AG09309 (cell line): ENCODE data around the gene UCP2.

Experiments used
- DNase-seq: peaks from one replicate; pipeline ENCODE4 v3.0.0-alpha.2; 2010; ENCODE audit warnings: low read depth
- H3K4me3 ChIP-seq: 2 replicates; pipeline ENCODE4 v1.5.1; 2011; ENCODE audit warnings: mild to moderate bottlenecking, low read depth, low read length, moderate library complexity; ENCODE audit not compliant: control insufficient read depth
- TF ChIP-seq, protein P1 (sequence below): IDR thresholded peaks from 2 replicates; pipeline ENCODE4 v1.5.1; 2011; ENCODE audit warnings: mild to moderate bottlenecking, low read depth, low read length, inconsistent platforms; ENCODE audit not compliant: insufficient read depth, control insufficient read depth; ENCODE audit errors: missing control alignments

The UCP2 gene

DNA sequence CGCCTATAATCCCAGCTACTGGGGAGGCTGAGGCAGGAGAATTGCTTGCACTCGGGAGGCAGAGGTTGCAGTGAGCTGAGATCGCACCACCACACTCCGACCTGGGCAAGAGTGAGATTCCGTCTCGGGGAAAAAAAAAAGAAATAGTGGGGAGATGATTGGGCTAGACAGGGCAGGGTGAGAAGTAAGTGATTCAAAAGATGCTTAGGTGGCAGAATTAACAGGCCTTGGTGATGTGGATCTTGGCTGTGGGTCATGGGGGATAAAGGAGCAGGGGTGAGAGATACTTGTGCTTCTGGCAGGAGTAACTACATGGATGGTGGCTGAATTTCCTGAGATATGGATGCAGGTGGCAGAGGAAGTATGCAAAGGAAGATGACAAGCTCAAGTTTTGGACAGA is 39.4 kb upstream of the UCP2 start:
- TF ChIP-seq, protein P1, sequence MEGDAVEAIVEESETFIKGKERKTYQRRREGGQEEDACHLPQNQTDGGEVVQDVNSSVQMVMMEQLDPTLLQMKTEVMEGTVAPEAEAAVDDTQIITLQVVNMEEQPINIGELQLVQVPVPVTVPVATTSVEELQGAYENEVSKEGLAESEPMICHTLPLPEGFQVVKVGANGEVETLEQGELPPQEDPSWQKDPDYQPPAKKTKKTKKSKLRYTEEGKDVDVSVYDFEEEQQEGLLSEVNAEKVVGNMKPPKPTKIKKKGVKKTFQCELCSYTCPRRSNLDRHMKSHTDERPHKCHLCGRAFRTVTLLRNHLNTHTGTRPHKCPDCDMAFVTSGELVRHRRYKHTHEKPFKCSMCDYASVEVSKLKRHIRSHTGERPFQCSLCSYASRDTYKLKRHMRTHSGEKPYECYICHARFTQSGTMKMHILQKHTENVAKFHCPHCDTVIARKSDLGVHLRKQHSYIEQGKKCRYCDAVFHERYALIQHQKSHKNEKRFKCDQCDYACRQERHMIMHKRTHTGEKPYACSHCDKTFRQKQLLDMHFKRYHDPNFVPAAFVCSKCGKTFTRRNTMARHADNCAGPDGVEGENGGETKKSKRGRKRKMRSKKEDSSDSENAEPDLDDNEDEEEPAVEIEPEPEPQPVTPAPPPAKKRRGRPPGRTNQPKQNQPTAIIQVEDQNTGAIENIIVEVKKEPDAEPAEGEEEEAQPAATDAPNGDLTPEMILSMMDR = no peak
- no peak for DNase-seq
- no peak overlapping the region for H3K4me3 ChIP-seq

DNA sequence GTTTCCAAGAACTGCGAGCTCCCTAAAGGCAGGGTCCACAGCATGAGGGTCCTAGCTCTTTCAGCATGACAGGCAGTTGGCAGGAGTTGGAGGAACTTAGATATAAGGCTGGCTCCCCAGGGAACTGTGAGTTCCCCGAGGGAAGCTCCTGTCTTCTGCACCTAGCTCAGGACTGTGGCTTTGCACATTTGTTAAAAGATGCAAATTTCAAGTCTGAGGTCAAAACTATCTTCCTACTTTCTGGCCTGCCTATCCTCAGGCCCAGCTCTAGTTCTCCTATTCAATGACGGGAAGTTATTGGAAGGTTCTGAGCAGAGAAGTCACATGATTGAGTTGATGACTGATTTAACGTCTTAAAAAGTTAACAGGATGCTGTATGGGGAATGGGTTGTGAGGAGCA is 37.9 kb upstream of the UCP2 start:
- TF ChIP-seq, protein P1 = no peak
- H3K4me3 ChIP-seq = no peak overlapping the region
- DNase-seq = no peak

DNA sequence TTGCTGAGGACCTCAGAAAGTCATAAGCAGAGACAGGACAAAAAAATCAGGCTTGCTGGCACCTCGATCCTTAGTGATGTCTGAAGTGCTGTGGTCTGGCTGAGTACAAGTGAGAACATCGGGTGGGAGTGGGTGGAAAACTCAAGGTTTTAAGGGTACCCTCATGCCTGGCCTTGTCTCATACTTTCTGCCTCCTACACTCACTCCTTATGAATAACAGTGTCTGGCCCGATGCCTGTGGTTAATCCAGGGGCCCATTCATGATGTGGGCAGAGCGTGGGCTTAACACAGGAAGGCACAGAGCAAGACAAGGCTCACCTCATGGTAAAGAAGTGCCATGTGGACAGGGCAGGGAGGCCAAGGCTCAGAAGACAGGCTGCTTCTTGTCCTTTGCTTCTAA is 37.2 kb upstream of the UCP2 start:
- DNase-seq = no peak
- TF ChIP-seq, protein P1 = no peak
- H3K4me3 ChIP-seq = no peak overlapping the region

DNA sequence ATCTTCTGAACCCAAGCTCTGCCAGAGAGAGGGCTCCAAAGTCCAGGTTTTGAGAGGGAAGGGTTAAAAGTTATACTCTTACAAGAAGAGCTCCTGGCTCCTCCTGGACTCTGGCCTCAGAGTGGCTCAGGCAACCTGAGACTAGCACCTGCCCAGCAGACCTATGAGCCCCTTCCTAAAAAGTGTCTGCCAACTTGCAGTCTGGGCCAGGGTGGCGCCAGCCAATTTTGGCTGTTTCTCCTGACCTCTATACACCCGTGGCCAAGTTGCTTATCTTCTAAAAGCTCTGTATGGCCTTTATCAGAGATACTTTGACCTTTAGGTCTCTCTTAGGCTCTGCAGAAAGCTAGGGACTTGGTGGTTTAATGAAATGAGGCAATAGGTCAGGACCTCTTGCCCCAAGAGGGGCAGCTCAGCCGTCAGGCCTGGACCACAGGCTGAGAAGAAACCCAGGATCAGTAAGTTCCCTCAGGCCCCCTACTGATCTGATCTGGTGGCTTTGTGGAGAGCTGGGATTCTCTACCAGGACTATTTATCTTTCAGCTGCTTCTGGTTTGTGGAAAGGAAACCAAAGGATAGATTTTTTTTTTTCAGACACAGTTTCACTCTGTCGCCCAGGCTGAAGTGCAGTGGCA is 36.6 kb upstream of the UCP2 start:
- TF ChIP-seq, protein P1 = no peak
- no peak overlapping the region for H3K4me3 ChIP-seq
- DNase-seq = no peak

DNA sequence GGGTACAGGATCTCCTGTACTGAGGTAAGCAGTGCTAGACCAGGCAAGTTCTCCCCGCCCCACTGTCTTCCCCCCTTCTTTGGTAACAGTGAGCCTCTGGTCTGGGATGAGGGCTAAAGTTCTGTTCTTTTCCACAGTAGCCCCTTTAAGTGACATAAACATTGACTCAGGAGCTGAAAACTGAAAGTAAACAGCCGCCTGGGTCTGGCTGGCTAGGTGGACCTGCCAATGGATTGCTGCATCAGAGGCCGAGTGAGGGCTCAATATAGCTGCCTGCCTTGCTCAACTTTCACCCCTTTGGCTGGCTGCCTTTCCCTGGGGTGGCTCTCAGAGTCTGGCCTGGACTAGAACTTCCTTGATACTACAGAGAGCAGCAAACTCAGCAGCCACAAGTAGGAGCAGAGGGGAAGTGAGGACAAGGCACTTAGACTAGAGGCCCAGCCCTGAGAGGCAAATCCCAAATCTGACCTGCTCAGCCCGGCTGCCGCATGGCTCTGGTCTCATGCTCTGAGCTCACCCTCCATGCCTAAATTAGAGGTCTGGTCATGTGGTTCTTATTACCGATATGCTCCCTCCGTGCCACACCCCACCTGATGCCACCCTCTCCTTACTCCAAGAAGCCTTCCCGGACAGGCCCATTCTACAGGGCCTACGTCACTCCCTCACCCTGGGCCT is 35.8 kb upstream of the UCP2 start:
- TF ChIP-seq, protein P1 = no peak
- peak; percentile 59 for DNase-seq
- no peak overlapping the region for H3K4me3 ChIP-seq

DNA sequence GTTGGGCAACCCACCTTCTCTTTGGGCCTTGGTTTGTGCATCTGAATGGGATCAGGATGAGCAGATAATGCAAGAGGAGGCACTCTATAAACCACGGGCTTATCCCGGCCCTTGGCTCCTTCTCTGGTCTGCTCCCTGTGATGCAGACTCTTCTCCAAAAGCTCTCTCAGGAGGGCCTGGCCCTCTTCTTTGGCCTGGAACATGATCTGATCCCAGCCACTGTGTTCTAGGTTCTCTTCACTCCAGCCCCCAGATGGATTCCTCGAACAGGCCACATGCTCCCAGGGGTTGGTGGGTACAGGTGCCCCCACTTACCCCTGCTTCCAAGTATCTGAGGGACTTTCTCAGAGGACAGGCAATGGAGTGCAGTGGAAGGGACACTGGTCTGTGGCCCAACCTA is 35.0 kb upstream of the UCP2 start:
- TF ChIP-seq, protein P1 = no peak
- H3K4me3 ChIP-seq = no peak overlapping the region
- no peak for DNase-seq
